OCI-LY3 (cell line): Measurements from ENCODE around the gene IPMK.

Experiments used
- CTCF ChIP-seq: fragments of 200-600, 300-600 bp; sonication (generic); IDR thresholded peaks from 2 replicates; pipeline ENCODE4 v1.5.1; 2014; ENCODE audit warnings: antibody characterized with exemption, low read length, low read depth
- EZH2phosphoT487 ChIP-seq: fragments of 200-600 bp; shearing (Covaris generic); IDR thresholded peaks from 2 replicates; pipeline ENCODE4 v1.6.1; 2018; ENCODE audit warnings: antibody characterized with exemption, mixed run types, low read depth

DNA sequence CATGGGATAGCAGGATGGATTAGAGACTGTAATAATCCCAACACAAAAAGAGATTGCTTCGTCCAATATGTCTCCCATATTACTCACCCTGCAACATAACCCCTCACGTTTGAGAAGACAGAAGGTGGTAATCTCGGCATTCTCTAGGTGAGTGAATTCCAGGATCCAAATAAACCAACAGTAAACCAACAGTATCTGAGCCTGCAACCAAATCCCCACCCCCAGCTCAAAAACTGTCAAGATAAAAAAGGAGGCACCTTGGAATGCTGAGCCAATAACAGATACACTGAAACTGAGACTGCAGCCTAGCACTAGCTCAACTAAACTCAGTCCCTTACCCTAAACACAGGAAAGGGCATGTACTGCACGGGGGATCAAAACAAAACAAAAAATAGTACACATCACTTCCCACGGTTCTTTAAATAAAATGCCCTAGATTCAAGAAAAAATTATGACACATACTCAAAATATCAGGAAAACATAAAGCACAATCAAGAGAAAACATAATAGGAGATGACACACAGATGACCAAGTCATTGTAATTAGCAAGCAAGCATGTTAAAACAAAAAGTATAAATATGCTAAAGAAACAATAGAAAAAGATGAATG, 28.0 kb downstream of the IPMK start:
- TF ChIP-seq CTCF, result no peak
- TF ChIP-seq EZH2phosphoT487, result no peak
